Upper lobe of left lung (tissue), 4 donors: ENCODE measurements around the gene BANP.
"Not testable (repeated sequence)": the region's sequence is repeated elsewhere in the genome, so short reads cannot be mapped to it uniquely, and the experiment has no call there.

Experiments used
- EP300 ChIP-seq, 4 donors: sonication (generic); formaldehyde crosslinking; IDR thresholded peaks; one replicate each; pipeline ENCODE4 v1.5.1; 2017; ENCODE audit warnings: antibody characterized with exemption in 4 of 4, control low read depth in 2 of 4
- POLR2A ChIP-seq, 4 donors: fragments of 450-650 bp; IDR thresholded peaks; one replicate each; pipeline ENCODE4 v1.5.1; 2016 to 2017; ENCODE audit warnings: antibody characterized with exemption in 4 of 4, mild to moderate bottlenecking in 2 of 4
- POLR2AphosphoS5 ChIP-seq, 2 donors: sonication (generic); formaldehyde crosslinking; IDR thresholded peaks; one replicate each; pipeline ENCODE4 v1.5.1; 2017; ENCODE audit warnings: antibody characterized with exemption in 2 of 2
- TF ChIP-seq, protein P1 (sequence below), 6 experiments: fragments of 450-650 bp in 4 of 6; fragments of 200-600 bp in 2 of 6; sonication (generic) in 2 of 6; IDR thresholded peaks; one replicate each; pipeline ENCODE4 v1.5.1; 2016 to 2019; ENCODE audit warnings: antibody characterized with exemption in 6 of 6

DNA sequence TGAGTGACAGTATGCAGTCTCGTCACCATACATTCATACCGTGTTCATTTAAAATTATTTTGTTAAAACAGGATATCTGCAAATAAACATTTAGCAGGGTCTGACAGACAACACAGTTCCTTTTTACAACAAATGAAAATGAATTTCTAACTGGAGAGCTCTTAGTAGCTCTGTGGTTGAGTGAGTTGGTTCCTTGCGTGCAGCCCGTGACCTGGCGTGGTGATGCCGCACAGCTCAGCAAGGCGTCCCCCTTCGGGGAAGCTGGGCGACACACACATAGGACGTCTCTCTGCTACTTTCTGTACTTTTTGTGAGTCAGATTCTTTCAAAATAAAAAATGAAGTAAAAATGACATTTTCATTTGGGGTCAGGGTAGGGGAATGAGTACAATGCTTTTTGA is 86.1 kb downstream of the BANP start:
- TF ChIP-seq, protein P1, sequence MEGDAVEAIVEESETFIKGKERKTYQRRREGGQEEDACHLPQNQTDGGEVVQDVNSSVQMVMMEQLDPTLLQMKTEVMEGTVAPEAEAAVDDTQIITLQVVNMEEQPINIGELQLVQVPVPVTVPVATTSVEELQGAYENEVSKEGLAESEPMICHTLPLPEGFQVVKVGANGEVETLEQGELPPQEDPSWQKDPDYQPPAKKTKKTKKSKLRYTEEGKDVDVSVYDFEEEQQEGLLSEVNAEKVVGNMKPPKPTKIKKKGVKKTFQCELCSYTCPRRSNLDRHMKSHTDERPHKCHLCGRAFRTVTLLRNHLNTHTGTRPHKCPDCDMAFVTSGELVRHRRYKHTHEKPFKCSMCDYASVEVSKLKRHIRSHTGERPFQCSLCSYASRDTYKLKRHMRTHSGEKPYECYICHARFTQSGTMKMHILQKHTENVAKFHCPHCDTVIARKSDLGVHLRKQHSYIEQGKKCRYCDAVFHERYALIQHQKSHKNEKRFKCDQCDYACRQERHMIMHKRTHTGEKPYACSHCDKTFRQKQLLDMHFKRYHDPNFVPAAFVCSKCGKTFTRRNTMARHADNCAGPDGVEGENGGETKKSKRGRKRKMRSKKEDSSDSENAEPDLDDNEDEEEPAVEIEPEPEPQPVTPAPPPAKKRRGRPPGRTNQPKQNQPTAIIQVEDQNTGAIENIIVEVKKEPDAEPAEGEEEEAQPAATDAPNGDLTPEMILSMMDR (IDR thresholded peaks at IDR 0.05): not testable (repeated sequence)
- not testable (repeated sequence) for TF ChIP-seq POLR2AphosphoS5, EP300, POLR2A (IDR thresholded peaks at IDR 0.05)
